ENCODE data around the gene CTDP1. TPM values are rescaled to one million over a fixed set of nuclear protein-coding genes. Genes with fewer than 3 reads are reported as not detected.

CTDP1 gene
- total RNA-seq, 1 donor from 2014 or later, result 7.5 TPM

DNA sequence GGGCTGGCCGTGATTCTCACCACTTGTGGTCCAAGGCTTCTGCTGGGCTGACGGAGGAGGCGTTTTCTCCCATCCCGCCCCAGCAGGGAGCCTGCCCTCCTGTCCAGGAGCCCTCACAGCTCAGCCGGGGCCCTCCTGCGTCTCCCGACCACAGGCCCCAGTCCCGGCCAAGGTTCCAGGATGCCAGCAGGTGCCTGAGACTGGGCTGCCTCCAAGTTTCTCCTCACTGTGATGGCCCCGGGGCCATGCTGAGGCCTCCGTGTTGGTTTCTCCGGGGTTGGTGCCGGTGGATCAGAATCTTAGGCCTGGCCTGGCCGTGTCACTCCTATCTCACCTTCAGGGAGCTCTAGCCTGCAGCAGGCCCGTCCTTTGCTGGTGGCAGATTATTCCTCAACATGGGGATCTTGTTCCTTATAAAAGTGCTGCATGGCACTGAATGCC, 124.0 kb downstream of the CTDP1 start:
- DNase-seq, result no peak
- peaks cover 8% of the 10 kb centered on the region for H3K4me1 ChIP-seq
- TF ChIP-seq, protein P1, sequence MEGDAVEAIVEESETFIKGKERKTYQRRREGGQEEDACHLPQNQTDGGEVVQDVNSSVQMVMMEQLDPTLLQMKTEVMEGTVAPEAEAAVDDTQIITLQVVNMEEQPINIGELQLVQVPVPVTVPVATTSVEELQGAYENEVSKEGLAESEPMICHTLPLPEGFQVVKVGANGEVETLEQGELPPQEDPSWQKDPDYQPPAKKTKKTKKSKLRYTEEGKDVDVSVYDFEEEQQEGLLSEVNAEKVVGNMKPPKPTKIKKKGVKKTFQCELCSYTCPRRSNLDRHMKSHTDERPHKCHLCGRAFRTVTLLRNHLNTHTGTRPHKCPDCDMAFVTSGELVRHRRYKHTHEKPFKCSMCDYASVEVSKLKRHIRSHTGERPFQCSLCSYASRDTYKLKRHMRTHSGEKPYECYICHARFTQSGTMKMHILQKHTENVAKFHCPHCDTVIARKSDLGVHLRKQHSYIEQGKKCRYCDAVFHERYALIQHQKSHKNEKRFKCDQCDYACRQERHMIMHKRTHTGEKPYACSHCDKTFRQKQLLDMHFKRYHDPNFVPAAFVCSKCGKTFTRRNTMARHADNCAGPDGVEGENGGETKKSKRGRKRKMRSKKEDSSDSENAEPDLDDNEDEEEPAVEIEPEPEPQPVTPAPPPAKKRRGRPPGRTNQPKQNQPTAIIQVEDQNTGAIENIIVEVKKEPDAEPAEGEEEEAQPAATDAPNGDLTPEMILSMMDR (IDR thresholded peaks at IDR 0.05; ENCODE audit: borderline replicate concordance), result no peak
- no peak overlapping the region for H3K4me3 ChIP-seq
- H3K9me3 ChIP-seq (replicated peaks), result no peaks in the 10 kb centered on the region
- peaks cover 53% of the 10 kb centered on the region for H3K27me3 ChIP-seq (ENCODE audit: low read depth)
- intact Hi-C loops (cut with micrococcal nuclease), result no loop called here
- no peaks in the 10 kb centered on the region for H3K36me3 ChIP-seq
- no peak overlapping the region for H3K27ac ChIP-seq (replicated peaks)

Other genes with a start within 250 kb of the CTDP1 start
- gene KCNG2, start 118.1 kb downstream of the CTDP1 start, total RNA-seq, result not detected